Stomach (tissue), 9 donors: ENCODE results near the gene CHST9. TPM values are rescaled to one million over a fixed set of nuclear protein-coding genes. Genes with fewer than 3 reads are reported as not detected.

ENCODE experiments used
- DNase-seq, 2 donors: peaks; one replicate each; pipeline versions ENCODE4 v3.0.0 to v3.0.0-alpha.2; 2013 to 2019
- H3K27ac ChIP-seq, 5 donors: fragments of 200-600 bp in 4 of 5; sonication (generic) in 4 of 5; one replicate each; pipeline ENCODE4 v1.5.1; 2013 to 2019; ENCODE audit warnings: mild to moderate bottlenecking in 1 of 5, moderate library complexity in 1 of 5
- H3K27me3 ChIP-seq, 3 donors: fragments of 200-600 bp; sonication (generic); one replicate each; pipeline ENCODE4 v1.5.1; 2017 to 2019; ENCODE audit warnings: mixed run types in 1 of 3
- H3K36me3 ChIP-seq, 4 donors: fragments of 200-600 bp; sonication (generic); 1 replicate in 3 of 4; 2 replicates in 1 of 4; pipeline ENCODE4 v1.5.1; 2016 to 2019
- H3K4me1 ChIP-seq, 4 donors: fragments of 200-600 bp; sonication (generic); one replicate each; pipeline ENCODE4 v1.5.1; 2016 to 2019
- H3K4me3 ChIP-seq, 4 donors: fragments of 200-600 bp; sonication (generic) in 3 of 4; one replicate each; pipeline ENCODE4 v1.5.1; 2016 to 2019; ENCODE audit warnings: mild to moderate bottlenecking in 1 of 4
- H3K9me3 ChIP-seq, 4 donors: fragments of 200-600 bp; sonication (generic); one replicate each; pipeline ENCODE4 v1.5.1; 2016 to 2019
- CTCF ChIP-seq, 7 experiments: fragments of 450-650 bp in 4 of 7; fragments of 200-600 bp in 3 of 7; sonication (generic) in 3 of 7; IDR thresholded peaks; one replicate each; pipeline ENCODE4 v1.5.1; 2016 to 2019; ENCODE audit warnings: antibody characterized with exemption in 7 of 7, control low read depth in 2 of 7, mild to moderate bottlenecking in 1 of 7
- EP300 ChIP-seq: sonication (generic); formaldehyde crosslinking; IDR thresholded peaks from one replicate; pipeline ENCODE4 v1.6.1; 2017; ENCODE audit warnings: antibody characterized with exemption
- POLR2A ChIP-seq, 4 donors: fragments of 450-650 bp; IDR thresholded peaks; one replicate each; pipeline ENCODE4 v1.6.1; 2016; ENCODE audit warnings: antibody characterized with exemption in 4 of 4, control low read depth in 2 of 4, mild to moderate bottlenecking in 1 of 4, moderate library complexity in 1 of 4
- POLR2AphosphoS5 ChIP-seq, 3 donors: sonication (generic); formaldehyde crosslinking; IDR thresholded peaks; one replicate each; pipeline ENCODE4 v1.6.1; 2016; ENCODE audit warnings: antibody characterized with exemption in 3 of 3
- WGBS, 5 donors: extraction: QIAGEN DNeasy Blood & Tissue Kit in 3 of 5; methylation state at CpG; one replicate each; pipeline versions ENCODE4 v1.1.5 to v1.1.7; 2013 to 2018; 5-methylcytosine and 5-hydroxymethylcytosine counted together
- intact Hi-C: fragments of 100-400 bp; cut with DNase I; formaldehyde crosslinking; loops from one replicate; pipeline ENCODE4 v1.15.1; 2023; ENCODE audit warnings: low total_unique reads
- polyA plus RNA-seq, 3 donors: library from polyadenylated mRNA; stranded (reverse); fragments of 200-250 nt; gene quantifications; one replicate each; pipeline ENCODE4 v1.2.3, GENCODE V29; 2013
- total RNA-seq, 5 donors: library from RNA; depleted of rRNA; stranded (reverse); fragments of >200 nt; gene quantifications; one replicate each; pipeline versions ENCODE4 v1.1.0 to v1.2.3, GENCODE V29; 2014 to 2016
- donor health status: healthy with polysubstance abuse.
- donor health status: Bipolar disorder and iron deficiency.
- donor health status: healthy.

The CHST9 gene
- total and polyA plus RNA-seq, 8 donors, result 0.29 to 2.2 (median 1.1) TPM; not detected in 2

GRCh38 chr18:27136208-27136535 is 48.9 kb downstream of the CHST9 start:
- TF ChIP-seq POLR2AphosphoS5 (IDR thresholded peaks at IDR 0.05), result no peak
- no peak for TF ChIP-seq EP300
- TF ChIP-seq POLR2A (IDR thresholded peaks at IDR 0.05), result no peak
- TF ChIP-seq CTCF (IDR thresholded peaks at IDR 0.05), result no peak
- H3K27me3 ChIP-seq, result no peaks in the 10 kb centered on the region
- H3K27ac ChIP-seq, result no peak overlapping the region
- H3K4me3 ChIP-seq, result no peak overlapping the region
- H3K4me1 ChIP-seq, result no peaks in the 10 kb centered on the region
- 60 to 79% (median 74%) methylated on average over 4 of the region's 4 CpGs for WGBS, 5 donors
- H3K36me3 ChIP-seq, result no peaks in the 10 kb centered on the region
- H3K9me3 ChIP-seq, result no peaks in the 10 kb centered on the region
- intact Hi-C loops, result no loop called here
- no peak for DNase-seq

GRCh38 chr18:27135504-27136207 is 49.5 kb downstream of the CHST9 start:
- WGBS, 5 donors, result 38 to 59% (median 56%) methylated on average over 7 of the region's 7 CpGs
- Histone ChIP-seq H3K4me3 (no peak overlapping the region), H3K4me1 (no peaks in the 10 kb centered on the region), H3K36me3 (no peaks in the 10 kb centered on the region), H3K27ac (no peak overlapping the region), H3K9me3 (no peaks in the 10 kb centered on the region), H3K27me3 (no peaks in the 10 kb centered on the region)
- TF ChIP-seq POLR2AphosphoS5 (IDR thresholded peaks at IDR 0.05) (no peak), POLR2A (IDR thresholded peaks at IDR 0.05) (no peak), EP300 (no peak), CTCF (IDR thresholded peaks at IDR 0.05) (no peak)
- no peak for DNase-seq
- intact Hi-C loops, result no loop called here

- Histone ChIP-seq H3K27ac (no peak overlapping the region), H3K4me1 (no peaks in the 10 kb centered on the region), H3K27me3 (no peaks in the 10 kb centered on the region), H3K36me3 (no peaks in the 10 kb centered on the region), H3K4me3 (no peak overlapping the region), H3K9me3 (no peaks in the 10 kb centered on the region)
- DNase-seq, result no peak
- WGBS, 5 donors, result 79 to 89% (median 85%) methylated on average over 7 of the region's 7 CpGs
- TF ChIP-seq POLR2A (IDR thresholded peaks at IDR 0.05), result no peak
- TF ChIP-seq CTCF (IDR thresholded peaks at IDR 0.05), result no peak
- TF ChIP-seq EP300, result no peak
- no peak for TF ChIP-seq POLR2AphosphoS5 (IDR thresholded peaks at IDR 0.05)
- intact Hi-C loops, result no loop called here
Observed at GRCh38 chr18:27130065-27130630, 55.0 kb downstream of the CHST9 start.

GRCh38 chr18:27124196-27124595 is 60.9 kb downstream of the CHST9 start:
- no peak overlapping the region for H3K27ac ChIP-seq
- TF ChIP-seq POLR2A (IDR thresholded peaks at IDR 0.05) (no peak), POLR2AphosphoS5 (IDR thresholded peaks at IDR 0.05) (no peak), CTCF (IDR thresholded peaks at IDR 0.05) (no peak), EP300 (no peak)
- H3K4me3 ChIP-seq, result no peak overlapping the region
- DNase-seq, result no peak
- no peaks in the 10 kb centered on the region for H3K9me3 ChIP-seq
- no peaks in the 10 kb centered on the region for H3K4me1 ChIP-seq
- no peaks in the 10 kb centered on the region for H3K27me3 ChIP-seq
- no peaks in the 10 kb centered on the region for H3K36me3 ChIP-seq
- intact Hi-C loops, result no loop called here
- whole genome bisulfite sequencing, 5 donors, result 52 to 84% (median 66%) methylated on average over 1 of the region's 1 CpG
